ENCODE measurements around the gene HBE1. TPM values are rescaled to one million over a fixed set of nuclear protein-coding genes. Genes with fewer than 3 reads are reported as not detected.

Gene HBE1
- total and polyA plus RNA-seq, 10 of the 15 experiments (the other 5 are each of a cell fraction or from before 2014, with no cell fraction given), result 0.13 to 2.7 (median 0.62) TPM; not detected in 5

DNA sequence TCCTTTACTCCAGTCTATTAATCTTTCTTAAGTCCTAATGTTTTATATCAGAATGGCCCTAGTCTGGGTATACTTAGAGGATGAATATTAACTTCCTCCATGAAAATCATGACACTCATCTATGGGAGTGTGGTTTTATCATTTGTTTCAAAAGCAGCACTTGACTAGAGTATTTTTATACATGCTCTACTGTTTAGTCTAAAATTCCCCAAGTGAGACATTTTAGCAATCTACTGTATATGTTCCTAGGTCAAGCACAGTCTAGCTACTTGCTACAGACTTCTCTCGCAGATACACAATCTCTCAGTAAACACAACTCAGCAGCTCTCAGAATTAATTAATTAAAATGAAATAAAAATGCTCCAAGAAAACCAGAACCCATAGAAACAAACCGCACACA is 39.9 kb downstream of the HBE1 start:
- SMC1A ChIA-PET (ENCODE audit: uncharacterized antibody, unreplicated experiment), result interaction anchor here (0.7 kb wide), 1 partner anchor 354 kb away, joined by 3 read pairs; no protein-coding TSS in a partner anchor
- in situ Hi-C loops (cut with MboI) (no loop called here), intact Hi-C loops (cut with micrococcal nuclease; ENCODE audit: unreplicated experiment) (no loop called here)
- POLR2A ChIA-PET, result no interaction called here
- Histone ChIP-seq H2AFZ (ENCODE audit: control insufficient read depth, low read depth, low read length) (no peak overlapping the region), H3K4me3 (no peak overlapping the region), H3K27ac (ENCODE audit: control insufficient read depth, insufficient read depth) (no peak overlapping the region), H3K4me2 (ENCODE audit: control insufficient read depth, insufficient read depth) (no peak overlapping the region), H3K9me3 (replicated peaks; ENCODE audit: control insufficient read depth, insufficient read depth, low read length) (no peaks in the 10 kb centered on the region), H4K20me1 (ENCODE audit: control insufficient read depth, insufficient read depth) (no peaks in the 10 kb centered on the region), H3K79me2 (ENCODE audit: control insufficient read depth, insufficient read depth, low read length) (no peaks in the 10 kb centered on the region), H3K27me3 (replicated peaks in 1 of 2; ENCODE audit: control insufficient read depth in 2 of 2, insufficient read depth in 2 of 2, low read length in 1 of 2) (no peaks in the 10 kb centered on the region), H3K4me1 (ENCODE audit: control insufficient read depth, insufficient read depth, low read length) (no peaks in the 10 kb centered on the region; the same call in 1 of the 2 replicates), H3K9ac (ENCODE audit: control insufficient read depth, insufficient read depth, low read length) (no peak overlapping the region), H3K36me3 (ENCODE audit: control insufficient read depth in 2 of 2, insufficient read depth in 2 of 2, low read length in 1 of 2) (no peaks in the 10 kb centered on the region)
- no peak for ATAC-seq
- RAD21 ChIA-PET (ENCODE audit: unreplicated experiment), result no interaction called here
- FAIRE-seq, result no peak
- CTCF ChIA-PET, result no interaction called here
- WGBS (ENCODE audit: insufficient coverage, insufficient replicate concordance, low lambda C conversion rate, missing lambda C conversion rate), result 50% methylated on average over 2 of the region's 2 CpGs
- BruUV-seq (replicated peaks), result no TSS peak
- no peak for DNase-seq (ENCODE audit: low read depth, low spot score)
- TF ChIP-seq SUPT20H (IDR thresholded peaks at IDR 0.05; ENCODE audit: borderline replicate concordance, control insufficient read depth, low read depth, low read length) (no peak), SMAD1 (IDR thresholded peaks at IDR 0.05; ENCODE audit: low read depth, partially characterized antibody) (no peak), HDAC2 (IDR thresholded peaks at IDR 0.05) (no peak), HSF1 (IDR thresholded peaks at IDR 0.05; ENCODE audit: low read depth, low read length) (no peak), KDM1A (IDR thresholded peaks at IDR 0.05; ENCODE audit: borderline replicate concordance) (no peak), NRF1 (conservative IDR thresholded peaks at IDR 0.05; ENCODE audit: low read depth, low read length) (no peak), ZNF622 (IDR thresholded peaks at IDR 0.05) (no peak), TARDBP (IDR thresholded peaks at IDR 0.05; ENCODE audit: borderline replicate concordance) (no peak), RB1 (IDR thresholded peaks at IDR 0.05; ENCODE audit: borderline replicate concordance) (no peak), ZNF687 (IDR thresholded peaks at IDR 0.05) (no peak), KAT2A (conservative IDR thresholded peaks at IDR 0.05; ENCODE audit: control insufficient read depth, low read depth, low read length) (no peak), ZNF217 (IDR thresholded peaks at IDR 0.05) (no peak), SMARCA5 (IDR thresholded peaks at IDR 0.05) (no peak), NFXL1 (IDR thresholded peaks at IDR 0.05; ENCODE audit: borderline replicate concordance) (no peak)
- TF ChIP-seq, protein P1, sequence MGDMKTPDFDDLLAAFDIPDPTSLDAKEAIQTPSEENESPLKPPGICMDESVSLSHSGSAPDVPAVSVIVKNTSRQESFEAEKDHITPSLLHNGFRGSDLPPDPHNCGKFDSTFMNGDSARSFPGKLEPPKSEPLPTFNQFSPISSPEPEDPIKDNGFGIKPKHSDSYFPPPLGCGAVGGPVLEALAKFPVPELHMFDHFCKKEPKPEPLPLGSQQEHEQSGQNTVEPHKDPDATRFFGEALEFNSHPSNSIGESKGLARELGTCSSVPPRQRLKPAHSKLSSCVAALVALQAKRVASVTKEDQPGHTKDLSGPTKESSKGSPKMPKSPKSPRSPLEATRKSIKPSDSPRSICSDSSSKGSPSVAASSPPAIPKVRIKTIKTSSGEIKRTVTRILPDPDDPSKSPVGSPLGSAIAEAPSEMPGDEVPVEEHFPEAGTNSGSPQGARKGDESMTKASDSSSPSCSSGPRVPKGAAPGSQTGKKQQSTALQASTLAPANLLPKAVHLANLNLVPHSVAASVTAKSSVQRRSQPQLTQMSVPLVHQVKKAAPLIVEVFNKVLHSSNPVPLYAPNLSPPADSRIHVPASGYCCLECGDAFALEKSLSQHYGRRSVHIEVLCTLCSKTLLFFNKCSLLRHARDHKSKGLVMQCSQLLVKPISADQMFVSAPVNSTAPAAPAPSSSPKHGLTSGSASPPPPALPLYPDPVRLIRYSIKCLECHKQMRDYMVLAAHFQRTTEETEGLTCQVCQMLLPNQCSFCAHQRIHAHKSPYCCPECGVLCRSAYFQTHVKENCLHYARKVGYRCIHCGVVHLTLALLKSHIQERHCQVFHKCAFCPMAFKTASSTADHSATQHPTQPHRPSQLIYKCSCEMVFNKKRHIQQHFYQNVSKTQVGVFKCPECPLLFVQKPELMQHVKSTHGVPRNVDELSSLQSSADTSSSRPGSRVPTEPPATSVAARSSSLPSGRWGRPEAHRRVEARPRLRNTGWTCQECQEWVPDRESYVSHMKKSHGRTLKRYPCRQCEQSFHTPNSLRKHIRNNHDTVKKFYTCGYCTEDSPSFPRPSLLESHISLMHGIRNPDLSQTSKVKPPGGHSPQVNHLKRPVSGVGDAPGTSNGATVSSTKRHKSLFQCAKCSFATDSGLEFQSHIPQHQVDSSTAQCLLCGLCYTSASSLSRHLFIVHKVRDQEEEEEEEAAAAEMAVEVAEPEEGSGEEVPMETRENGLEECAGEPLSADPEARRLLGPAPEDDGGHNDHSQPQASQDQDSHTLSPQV (IDR thresholded peaks at IDR 0.05), result no peak
